ENCODE measurements around the gene FAM9C. TPM values are rescaled to one million over a fixed set of nuclear protein-coding genes. Genes with fewer than 3 reads are reported as not detected.

FAM9C gene
- total and polyA plus RNA-seq, 2 donors (not counting 3 experiments of a cell fraction or from before 2014, with no cell fraction given): not detected

GRCh38 chrX:13015536-13016236, 28.7 kb downstream of the FAM9C start:
- no peaks in the 10 kb centered on the region for H3K79me2 ChIP-seq (ENCODE audit: control insufficient read depth, insufficient read depth, low read length)
- H3K4me1 ChIP-seq (ENCODE audit: control insufficient read depth, extremely low read depth, insufficient read depth, low read length): peaks cover 3% of the 10 kb centered on the region
- ChIA-PET CTCF (interaction anchor here (1.3 kb wide), 2 partner anchors 15 to 472 kb away, joined by 3 read pairs; no protein-coding TSS in a partner anchor), POLR2A (no interaction called here)
- no peaks in the 10 kb centered on the region for H4K20me1 ChIP-seq (replicated peaks; ENCODE audit: control insufficient read depth, extremely low read depth, insufficient read depth, low read length)
- DNase-seq (ENCODE audit: low read depth, low spot score) (no peak), FAIRE-seq (no peak)
- H3K27ac ChIP-seq (ENCODE audit: insufficient read depth, low read depth, low read length): no peak overlapping the region
- H2AFZ ChIP-seq (ENCODE audit: low read depth, low read length): no peak overlapping the region
- H3K4me2 ChIP-seq (ENCODE audit: insufficient read depth, low read length): no peak overlapping the region
- TF ChIP-seq EZH2 (IDR thresholded peaks at IDR 0.05; ENCODE audit: borderline replicate concordance, low read depth, low read length, severe bottlenecking) (no peak), MYC (IDR thresholded peaks at IDR 0.05; ENCODE audit: low read depth, low read length) (no peak), POLR2A (IDR thresholded peaks at IDR 0.05; ENCODE audit: low read depth, low read length) (no peak), POLR2AphosphoS5 (IDR thresholded peaks at IDR 0.05; ENCODE audit: insufficient read depth, low read depth, low read length) (no peak), FOS (IDR thresholded peaks at IDR 0.05; ENCODE audit: borderline replicate concordance, insufficient read depth, low read length) (no peak), GATA2 (IDR thresholded peaks at IDR 0.05; ENCODE audit: insufficient read depth, insufficient read length, low read depth, low read length) (no peak), MAX (IDR thresholded peaks at IDR 0.05; ENCODE audit: insufficient read depth, insufficient read length) (no peak), JUN (IDR thresholded peaks at IDR 0.05; ENCODE audit: borderline replicate concordance, insufficient read depth, insufficient read length, low read depth) (no peak), CTCF (IDR thresholded peaks at IDR 0.05; ENCODE audit: extremely low read depth in 1 of 2, insufficient read depth in 1 of 2, low read depth in 1 of 2, low read length in 2 of 2) (no peak)
- no peak overlapping the region for H3K9ac ChIP-seq (replicated peaks; ENCODE audit: extremely low read depth, insufficient read depth, low read length)
- H3K4me3 ChIP-seq (replicated peaks in 1 of 3; ENCODE audit: insufficient read depth in 1 of 3, low read depth in 1 of 3, low read length in 3 of 3): no peak overlapping the region
- H3K27me3 ChIP-seq (ENCODE audit: control insufficient read depth in 2 of 2, insufficient read depth in 2 of 2, low read length in 2 of 2): no peaks in the 10 kb centered on the region
- H3K9me1 ChIP-seq (replicated peaks; ENCODE audit: control insufficient read depth, extremely low read depth, insufficient read depth, low read length): no peaks in the 10 kb centered on the region
- intact Hi-C loops (cut with micrococcal nuclease): no loop called here
- dilution Hi-C loops (cut with MboI; ENCODE audit: extremely low pct_ligation_motif_present, low sequenced_read_pairs): no loop called here
- no peaks in the 10 kb centered on the region for H3K9me3 ChIP-seq (replicated peaks; ENCODE audit: control insufficient read depth, insufficient read depth, low read length)
- BruUV-seq (replicated peaks): no TSS peak
- H3K36me3 ChIP-seq (ENCODE audit: control insufficient read depth in 2 of 2, extremely low read depth in 1 of 2, insufficient read depth in 2 of 2, low read length in 2 of 2): no peaks in the 10 kb centered on the region

Measured in endothelial cell of umbilical vein (primary cell).